HCT116 (cell line): ENCODE results near the gene PGM2L1. TPM values are rescaled to one million over a fixed set of nuclear protein-coding genes. Genes with fewer than 3 reads are reported as not detected.

ENCODE experiments used
- ATAC-seq: fragments of 200-7000 bp; cut with Tn5 transposase; 2 replicates; pipeline ENCODE4 v1.9.1; 2020; ENCODE audit warnings: mild to moderate bottlenecking, moderate library complexity
- BruUV-seq: library from RNA; stranded (reverse); fragments of 400-500 nt; replicated peaks from 2 replicates; lab custom pipeline; 2021; lab: Mats Ljungman, UMichigan
- CTCF ChIA-PET: fragments of 300-600 bp; sonication (Branson Sonifier 250); formaldehyde crosslinking; loops from one replicate; lab custom pipeline; 2021; ENCODE audit warnings: antibody characterized with exemption; lab: Charles Lee
- POLR2A ChIA-PET: fragments of 300-600, 350-600 bp; sonication (Branson Sonifier 250); formaldehyde crosslinking; loops from one replicate; lab custom pipeline; 2021; ENCODE audit warnings: antibody characterized with exemption; lab: Charles Lee
- RAD21 ChIA-PET, 2 experiments: fragments of 300-600 bp; sonication (Branson Sonifier 250); formaldehyde crosslinking; loops; one replicate each; lab custom pipeline; 2023; ENCODE audit warnings: low total read pairs in 2 of 2; ENCODE audit not compliant: uncharacterized antibody in 2 of 2, unreplicated experiment in 2 of 2, low non-redundant PET in 1 of 2; lab: Charles Lee
- DNase-seq: peaks from one replicate; pipeline ENCODE4 v3.0.0-alpha.2; 2010; ENCODE audit warnings: low read depth, low spot score
- H2AFZ ChIP-seq: fragments of 200-600 bp; shearing (Covaris generic), sonication (generic); 2 replicates; pipeline ENCODE4 v1.6.1; 2017; ENCODE audit warnings: low read depth, mixed run types, mixed read lengths, antibody characterized with exemption, low read length; ENCODE audit not compliant: poor library complexity, severe bottlenecking
- H3K27ac ChIP-seq: 2 replicates; pipeline ENCODE4 v1.5.1; 2012; ENCODE audit warnings: low read depth, low read length
- H3K27me3 ChIP-seq: fragments of 200-600 bp; sonication (generic); 2 replicates; pipeline ENCODE4 v1.6.1; 2016; ENCODE audit warnings: mixed run types, low read length, mixed read lengths; ENCODE audit not compliant: insufficient read depth
- H3K36me3 ChIP-seq, 2 experiments: fragments of 200-500 bp in 1 of 2; fragments of 200-600 bp in 1 of 2; sonication (Bioruptor generic) in 1 of 2; sonication (generic) in 1 of 2; 2 replicates each; pipeline versions ENCODE4 v1.5.1 to v1.6.1; 2014 to 2016; ENCODE audit warnings: low read length in 2 of 2, inconsistent platforms in 1 of 2, mixed read lengths in 1 of 2, mixed run types in 1 of 2; ENCODE audit not compliant: insufficient read depth in 2 of 2, control insufficient read depth in 1 of 2
- H3K4me1 ChIP-seq, 2 experiments: fragments of 200-600 bp in 1 of 2; sonication (generic) in 1 of 2; 2 replicates each; pipeline versions ENCODE4 v1.5.1 to v1.6.1; 2012 to 2017; ENCODE audit warnings: low read length in 2 of 2, inconsistent platforms in 1 of 2, mild to moderate bottlenecking in 1 of 2, mixed read lengths in 1 of 2, mixed run types in 1 of 2, moderate library complexity in 1 of 2; ENCODE audit not compliant: insufficient read depth in 2 of 2, control insufficient read depth in 1 of 2
- H3K4me2 ChIP-seq: fragments of 200-600 bp; sonication (generic); 2 replicates; pipeline ENCODE4 v1.6.1; 2017; ENCODE audit warnings: mixed run types, low read length, mixed read lengths
- H3K4me3 ChIP-seq, 2 experiments: fragments of 200-600 bp in 1 of 2; sonication (generic) in 1 of 2; replicated peaks in 1 of 2; 2 replicates each; pipeline ENCODE4 v1.5.1; 2011 to 2016; ENCODE audit warnings: low read length in 2 of 2, control low read depth in 1 of 2, low read depth in 1 of 2, mild to moderate bottlenecking in 1 of 2, mixed read lengths in 1 of 2, mixed run types in 1 of 2
- H3K79me2 ChIP-seq: fragments of 200-600 bp; sonication (generic); 2 replicates; pipeline ENCODE4 v1.6.1; 2017; ENCODE audit warnings: mild to moderate bottlenecking, mixed run types, low read length, moderate library complexity, mixed read lengths; ENCODE audit not compliant: insufficient read depth
- H3K9ac ChIP-seq: fragments of 200-600 bp; sonication (generic); 2 replicates; pipeline ENCODE4 v1.6.1; 2016; ENCODE audit warnings: low read length, mixed read lengths
- H3K9me2 ChIP-seq: fragments of 200-600 bp; sonication (generic), shearing (Covaris generic); 2 replicates; pipeline ENCODE4 v1.6.1; 2017; ENCODE audit warnings: mixed run types, mild to moderate bottlenecking, moderate library complexity; ENCODE audit not compliant: insufficient read depth
- H3K9me3 ChIP-seq, 2 experiments: fragments of 200-500 bp in 1 of 2; fragments of 200-600 bp in 1 of 2; sonication (Bioruptor generic) in 1 of 2; sonication (generic) in 1 of 2; 2 replicates each; pipeline ENCODE4 v1.6.1; 2014 to 2017; ENCODE audit warnings: low read length in 2 of 2, mixed read lengths in 2 of 2, inconsistent platforms in 1 of 2, low read depth in 1 of 2, mild to moderate bottlenecking in 1 of 2, mixed run types in 1 of 2, moderate library complexity in 1 of 2; ENCODE audit not compliant: control insufficient read depth in 1 of 2, insufficient read depth in 1 of 2
- H4K20me1 ChIP-seq: fragments of 200-600 bp; sonication (generic), shearing (Covaris generic); 2 replicates; pipeline ENCODE4 v1.6.1; 2017; ENCODE audit warnings: mixed run types, mild to moderate bottlenecking, moderate library complexity; ENCODE audit not compliant: insufficient read depth
- CEBPB ChIP-seq: IDR thresholded peaks from 2 replicates; pipeline ENCODE4 v1.6.1; 2012; ENCODE audit warnings: low read depth
- CTCF ChIP-seq, 3 experiments: fragments of 200-600 bp in 1 of 3; sonication (generic) in 1 of 3; IDR thresholded peaks in 2 of 3; conservative IDR thresholded peaks in 1 of 3; 2 replicates each; pipeline ENCODE4 v1.5.1; 2012 to 2017; ENCODE audit warnings: low read depth in 2 of 3, low read length in 2 of 3, antibody characterized with exemption in 1 of 3, borderline replicate concordance in 1 of 3, control low read depth in 1 of 3, mild to moderate bottlenecking in 1 of 3, mixed read lengths in 1 of 3, mixed run types in 1 of 3, moderate library complexity in 1 of 3; ENCODE audit not compliant: insufficient read depth in 1 of 3
- EGR1 ChIP-seq: IDR thresholded peaks from 2 replicates; pipeline ENCODE4 v1.6.1; 2012; ENCODE audit warnings: low read depth
- ELF1 ChIP-seq: IDR thresholded peaks from 2 replicates; pipeline ENCODE4 v1.6.1; 2012; ENCODE audit warnings: low read depth, borderline replicate concordance
- EZH2phosphoT487 ChIP-seq: fragments of 200-600 bp; IDR thresholded peaks from 2 replicates; pipeline ENCODE4 v1.6.1; 2018; ENCODE audit warnings: antibody characterized with exemption, borderline replicate concordance
- FOSL1 ChIP-seq: IDR thresholded peaks from 2 replicates; pipeline ENCODE4 v1.6.1; 2012; ENCODE audit warnings: low read depth
- JUND ChIP-seq: IDR thresholded peaks from 2 replicates; pipeline ENCODE4 v1.6.1; 2012
- POLR2AphosphoS5 ChIP-seq: IDR thresholded peaks from 2 replicates; pipeline ENCODE4 v1.6.1; 2011; ENCODE audit warnings: mild to moderate bottlenecking, low read depth, low read length, moderate library complexity
- SP1 ChIP-seq: IDR thresholded peaks from 2 replicates; pipeline ENCODE4 v1.6.1; 2012; ENCODE audit warnings: low read depth
- SRF ChIP-seq: IDR thresholded peaks from 2 replicates; pipeline ENCODE4 v1.6.1; 2012; ENCODE audit warnings: low read depth
- ZBTB33 ChIP-seq: IDR thresholded peaks from 2 replicates; pipeline ENCODE4 v1.6.1; 2011; ENCODE audit warnings: mild to moderate bottlenecking, low read length, moderate library complexity; ENCODE audit not compliant: insufficient replicate concordance; ENCODE audit errors: extremely low read depth
- ZNF274 ChIP-seq: fragments of 200-500 bp; sonication (Bioruptor generic); IDR thresholded peaks from 2 replicates; pipeline ENCODE4 v1.6.1; 2014; ENCODE audit warnings: mild to moderate bottlenecking, low read depth, low read length, inconsistent platforms
- intact Hi-C: fragments of 100-400 bp; cut with micrococcal nuclease; formaldehyde crosslinking; loops from 2 replicates; pipeline ENCODE4 v1.10.0; 2022
- total RNA-seq: library from RNA; stranded (reverse); gene quantifications from one replicate; pipeline ENCODE4 v1.2.1, GENCODE V29; 2021; ENCODE audit not compliant: unreplicated experiment
- TF ChIP-seq, protein P1 (sequence below): IDR thresholded peaks from 2 replicates; pipeline ENCODE4 v1.6.1; 2012
- TF ChIP-seq, protein P2 (sequence below): IDR thresholded peaks from 2 replicates; pipeline ENCODE4 v1.6.1; 2012; ENCODE audit warnings: low read depth
- TF ChIP-seq, protein P3 (sequence below): IDR thresholded peaks from 2 replicates; pipeline ENCODE4 v1.6.1; 2012

The PGM2L1 gene
- total RNA-seq, 1 experiment from 2014 or later: 4.9 TPM

DNA sequence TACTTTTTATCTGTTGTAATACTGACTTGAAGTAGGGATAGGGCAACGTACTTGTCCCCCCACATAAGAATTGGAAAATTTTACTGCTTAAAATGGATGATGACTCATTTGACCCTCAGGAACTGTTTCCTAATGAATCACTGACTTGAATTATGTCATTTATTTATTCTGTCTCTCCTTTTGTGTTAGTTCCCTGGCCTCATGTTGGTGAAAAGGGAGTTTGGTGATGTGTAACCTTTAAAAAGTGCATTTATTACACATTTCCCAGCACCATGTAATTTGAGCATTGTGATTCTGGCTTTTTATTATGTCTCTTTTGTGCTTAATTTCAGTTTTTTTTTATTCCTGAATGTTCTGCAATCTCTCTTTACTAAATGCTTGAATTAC lies 20.3 kb upstream of the PGM2L1 start:
- Histone ChIP-seq H3K27me3 (no peaks in the 10 kb centered on the region), H3K9me2 (no peaks in the 10 kb centered on the region), H3K79me2 (no peaks in the 10 kb centered on the region)
- TF ChIP-seq EZH2phosphoT487 (no peak), ELF1 (no peak), POLR2AphosphoS5 (no peak), FOSL1 (peak; percentile 88), ZNF274 (no peak), CEBPB (peak; percentile 65; the same call in 1 of the 2 replicates), SP1 (peak; percentile 55), ZBTB33 (no peak), JUND (peak; percentile 78), SRF (peak; percentile 58; the same call in 1 of the 2 replicates), CTCF (IDR thresholded peaks at IDR 0.05 in 2 of 3, conservative IDR thresholded peaks at IDR 0.05 in 1 of 3; ENCODE audit: borderline replicate concordance in 1 of 3, insufficient read depth in 1 of 3, low read depth in 2 of 3, low read length in 2 of 3) (no peak), EGR1 (0 out of 2 replicates have a peak, but pooled peaks have one; percentile 18)
- TF ChIP-seq, protein P1, sequence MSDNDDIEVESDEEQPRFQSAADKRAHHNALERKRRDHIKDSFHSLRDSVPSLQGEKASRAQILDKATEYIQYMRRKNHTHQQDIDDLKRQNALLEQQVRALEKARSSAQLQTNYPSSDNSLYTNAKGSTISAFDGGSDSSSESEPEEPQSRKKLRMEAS: peak; percentile 20; the same call in 1 of the 2 replicates
- TF ChIP-seq, protein P2, sequence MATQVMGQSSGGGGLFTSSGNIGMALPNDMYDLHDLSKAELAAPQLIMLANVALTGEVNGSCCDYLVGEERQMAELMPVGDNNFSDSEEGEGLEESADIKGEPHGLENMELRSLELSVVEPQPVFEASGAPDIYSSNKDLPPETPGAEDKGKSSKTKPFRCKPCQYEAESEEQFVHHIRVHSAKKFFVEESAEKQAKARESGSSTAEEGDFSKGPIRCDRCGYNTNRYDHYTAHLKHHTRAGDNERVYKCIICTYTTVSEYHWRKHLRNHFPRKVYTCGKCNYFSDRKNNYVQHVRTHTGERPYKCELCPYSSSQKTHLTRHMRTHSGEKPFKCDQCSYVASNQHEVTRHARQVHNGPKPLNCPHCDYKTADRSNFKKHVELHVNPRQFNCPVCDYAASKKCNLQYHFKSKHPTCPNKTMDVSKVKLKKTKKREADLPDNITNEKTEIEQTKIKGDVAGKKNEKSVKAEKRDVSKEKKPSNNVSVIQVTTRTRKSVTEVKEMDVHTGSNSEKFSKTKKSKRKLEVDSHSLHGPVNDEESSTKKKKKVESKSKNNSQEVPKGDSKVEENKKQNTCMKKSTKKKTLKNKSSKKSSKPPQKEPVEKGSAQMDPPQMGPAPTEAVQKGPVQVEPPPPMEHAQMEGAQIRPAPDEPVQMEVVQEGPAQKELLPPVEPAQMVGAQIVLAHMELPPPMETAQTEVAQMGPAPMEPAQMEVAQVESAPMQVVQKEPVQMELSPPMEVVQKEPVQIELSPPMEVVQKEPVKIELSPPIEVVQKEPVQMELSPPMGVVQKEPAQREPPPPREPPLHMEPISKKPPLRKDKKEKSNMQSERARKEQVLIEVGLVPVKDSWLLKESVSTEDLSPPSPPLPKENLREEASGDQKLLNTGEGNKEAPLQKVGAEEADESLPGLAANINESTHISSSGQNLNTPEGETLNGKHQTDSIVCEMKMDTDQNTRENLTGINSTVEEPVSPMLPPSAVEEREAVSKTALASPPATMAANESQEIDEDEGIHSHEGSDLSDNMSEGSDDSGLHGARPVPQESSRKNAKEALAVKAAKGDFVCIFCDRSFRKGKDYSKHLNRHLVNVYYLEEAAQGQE: no peak
- TF ChIP-seq, protein P3, sequence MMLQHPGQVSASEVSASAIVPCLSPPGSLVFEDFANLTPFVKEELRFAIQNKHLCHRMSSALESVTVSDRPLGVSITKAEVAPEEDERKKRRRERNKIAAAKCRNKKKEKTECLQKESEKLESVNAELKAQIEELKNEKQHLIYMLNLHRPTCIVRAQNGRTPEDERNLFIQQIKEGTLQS: 0 out of 2 replicates have a peak, but pooled peaks have one; percentile 44
- TF ChIP-seq, all 23 proteins: peak for 8
- CTCF ChIA-PET: interaction anchor here (0.9 kb wide), 2 partner anchors 31 to 35 kb away, joined by 3 read pairs; no protein-coding TSS in a partner anchor
- DNase-seq (no peak), ATAC-seq (no peak)
- POLR2A ChIA-PET: no interaction called here
- H3K36me3 ChIP-seq: no peaks in the 10 kb centered on the region
- H3K27ac ChIP-seq: peak overlapping the region; percentile 6; the same call in 1 of the 2 replicates
- no peak overlapping the region for H2AFZ ChIP-seq
- H3K4me2 ChIP-seq: peak overlapping the region; percentile 38
- intact Hi-C loops: no loop called here
- H3K9me3 ChIP-seq: no peaks in the 10 kb centered on the region
- no TSS peak for BruUV-seq
- RAD21 ChIA-PET: no interaction called here
- no peak overlapping the region for H3K4me3 ChIP-seq
- H3K4me1 ChIP-seq: peaks cover 24 to 31% of the 10 kb centered on the region in 2 experiments
- H4K20me1 ChIP-seq: no peaks in the 10 kb centered on the region
- no peak overlapping the region for H3K9ac ChIP-seq
